Central memory CD4-positive, alpha-beta T cell (primary cell): ENCODE measurements around the gene LRRC75A.

Source experiments
- DNase-seq: peaks from one replicate; pipeline ENCODE4 v3.0.0; 2022

Gene LRRC75A

DNA sequence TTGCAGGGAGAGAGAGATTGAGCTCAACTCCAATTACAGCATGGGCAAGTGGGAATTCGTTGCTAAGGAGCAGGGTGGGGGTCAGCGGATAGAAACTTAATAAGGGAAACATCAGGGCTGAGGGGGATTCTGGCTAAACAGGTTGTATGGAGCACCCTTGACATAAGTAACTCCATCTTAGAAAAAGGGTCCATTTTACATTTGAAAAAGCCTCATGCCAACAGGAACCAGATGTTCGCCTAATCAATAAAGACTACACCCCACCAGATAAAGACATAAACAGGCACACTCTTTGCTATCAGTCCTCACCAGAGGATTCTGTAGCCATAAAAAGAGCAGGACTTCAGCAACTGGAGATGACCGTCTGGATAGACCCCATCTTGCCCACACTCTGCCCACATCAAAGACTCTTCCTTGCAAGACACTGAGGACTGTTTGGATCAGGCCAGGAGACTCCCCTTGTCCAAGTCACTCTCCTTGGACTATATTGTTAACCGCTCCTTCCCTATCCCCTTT lies 1.6 kb upstream of the LRRC75A start:
- no peak for DNase-seq

DNA sequence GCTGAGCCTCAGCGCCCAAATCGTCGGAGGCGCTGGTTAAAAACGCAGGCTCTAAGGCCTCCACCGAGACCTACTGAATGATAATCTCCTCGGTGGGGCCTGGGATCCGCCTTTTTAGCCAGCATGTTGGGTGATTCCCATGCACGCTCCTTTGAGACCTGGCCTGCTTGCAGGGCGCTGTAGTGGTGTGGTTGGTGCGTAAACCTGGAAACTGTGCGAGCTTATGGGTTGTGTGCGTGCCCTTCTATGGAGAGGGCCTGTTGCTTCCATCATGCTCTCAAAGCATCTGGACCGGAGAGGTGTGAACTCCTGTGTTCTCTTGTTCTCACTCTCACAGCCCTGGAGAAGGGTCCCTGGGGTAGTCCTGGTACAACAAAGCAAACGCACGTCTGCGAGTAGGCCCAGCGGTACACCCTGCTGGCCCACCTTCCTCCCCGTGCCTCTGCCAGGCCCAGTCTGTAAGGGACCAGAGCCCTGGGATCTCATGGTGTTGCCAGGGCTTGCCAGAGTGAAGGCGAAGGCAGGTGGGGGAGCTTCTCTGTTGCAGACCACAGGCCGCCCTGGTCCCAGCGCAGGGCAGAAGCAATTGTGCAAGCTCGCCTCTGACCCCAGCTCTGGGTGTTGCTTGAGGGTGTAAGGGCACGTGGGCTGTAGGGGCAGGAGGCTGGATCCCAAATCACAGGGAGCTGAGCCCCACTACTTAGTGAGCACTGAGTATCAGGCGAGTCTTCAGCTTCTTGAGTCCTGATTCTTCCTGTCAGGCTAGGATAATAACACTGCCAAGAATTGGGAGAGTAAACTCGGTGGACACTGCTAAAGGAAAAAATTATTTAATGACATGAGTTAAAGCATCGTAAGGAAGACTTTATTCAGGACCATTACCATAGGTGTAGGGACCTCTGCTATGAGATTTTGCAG lies 879 bp upstream of the LRRC75A start:
- no peak for DNase-seq

DNA sequence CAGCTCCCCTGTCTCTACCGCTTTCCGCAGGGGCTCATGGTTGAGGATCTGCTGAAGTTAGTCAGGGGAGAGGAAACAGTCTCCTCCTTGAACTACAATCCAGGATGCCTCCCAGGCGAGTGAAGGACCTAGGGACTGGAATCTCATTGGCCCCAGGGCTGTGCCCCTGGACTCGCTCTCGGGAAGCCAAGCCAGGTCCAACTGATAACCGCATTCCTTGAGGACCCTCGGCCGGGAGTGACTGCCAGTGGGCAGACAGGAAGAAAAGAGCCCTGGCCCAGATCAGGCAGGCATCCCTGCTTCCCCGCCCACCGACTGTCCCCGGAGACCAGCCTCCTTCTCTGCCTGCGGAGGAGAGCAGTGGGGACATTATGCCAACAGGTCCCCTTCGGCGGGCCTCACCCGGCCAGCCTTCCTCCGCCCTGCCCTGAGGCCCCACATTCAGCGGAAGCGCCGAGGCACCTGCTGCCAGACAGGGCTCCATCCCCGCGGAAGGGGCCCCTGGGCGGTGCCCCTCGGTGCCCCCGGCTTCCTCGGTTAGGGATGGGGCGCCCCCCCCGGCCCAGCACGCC lies 776 bp downstream of the LRRC75A start:
- DNase-seq = no peak

DNA sequence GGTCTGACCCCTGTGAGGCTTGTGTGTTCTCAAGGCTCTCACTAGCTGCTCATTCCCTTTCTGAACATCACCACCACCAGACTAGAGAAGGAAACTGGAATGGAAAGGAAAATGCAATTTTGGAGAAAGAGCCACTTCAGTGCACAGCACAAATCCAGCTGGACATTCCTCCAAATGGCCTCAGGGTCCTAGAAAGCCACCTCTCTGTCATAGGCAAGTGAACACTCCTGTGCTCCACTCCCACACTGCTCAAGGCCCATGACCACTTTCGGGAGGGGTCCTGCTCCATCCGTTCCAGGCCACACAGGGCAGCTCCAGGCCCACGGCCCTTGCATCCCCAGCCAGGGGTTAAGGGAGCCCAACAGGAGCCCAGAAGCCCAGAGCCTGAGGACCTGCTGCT lies 2.6 kb downstream of the LRRC75A start:
- DNase-seq = no peak

DNA sequence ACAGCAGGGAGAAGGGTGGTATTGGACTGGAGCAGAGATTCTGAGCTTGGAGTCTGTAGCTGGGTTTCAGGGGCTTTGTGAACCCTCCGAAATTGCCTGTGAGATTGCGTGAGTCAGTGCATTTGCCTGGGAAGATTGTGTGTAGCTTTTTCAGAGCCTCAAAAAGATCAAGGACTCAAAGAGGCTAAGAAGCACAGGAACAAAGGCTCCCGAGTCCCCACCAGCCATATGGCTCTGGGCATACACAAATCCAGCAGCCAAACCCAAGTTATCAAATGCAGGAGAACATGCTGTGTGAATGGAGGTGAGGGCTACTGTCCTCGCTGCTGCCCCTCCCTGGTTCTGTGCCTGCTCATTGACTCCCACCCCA lies 3.0 kb downstream of the LRRC75A start:
- DNase-seq = no peak

DNA sequence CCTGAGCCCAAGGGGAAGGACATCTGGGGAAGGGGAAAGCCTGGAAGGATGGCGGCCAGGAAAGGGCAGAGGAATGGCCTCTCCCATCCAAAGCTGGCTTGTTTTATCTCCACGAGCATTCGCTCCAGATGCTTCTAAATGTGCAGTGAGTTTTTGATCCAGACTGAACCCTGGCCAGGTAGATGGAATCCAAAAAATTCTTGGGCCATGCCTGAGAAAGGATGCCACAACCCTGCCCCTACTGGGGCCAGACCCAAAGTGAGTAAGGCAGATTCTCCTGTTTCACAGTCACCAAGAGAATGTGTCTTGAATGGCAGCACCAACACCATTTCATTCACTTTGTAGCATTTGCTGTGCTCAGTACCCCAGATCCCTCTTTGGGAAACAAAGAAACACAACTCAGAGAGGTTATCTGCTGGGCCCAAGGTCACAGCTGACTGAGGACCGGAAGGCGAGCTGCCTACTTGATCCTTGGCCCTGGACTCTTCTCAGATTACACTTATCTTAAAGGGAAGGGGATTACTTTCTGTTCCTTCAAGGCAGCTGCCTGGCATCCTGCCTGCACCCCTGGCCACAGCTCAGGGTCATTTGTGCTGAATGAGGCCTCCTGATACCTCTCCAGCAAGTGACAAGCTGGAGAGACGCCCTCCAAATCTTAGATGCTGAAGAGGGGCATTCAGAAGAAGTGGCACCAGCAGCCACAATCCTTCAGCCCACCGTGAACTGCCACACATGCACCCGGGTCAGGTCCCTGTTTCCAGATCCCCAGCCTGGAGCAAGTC lies 3.6 kb downstream of the LRRC75A start:
- DNase-seq = no peak

DNA sequence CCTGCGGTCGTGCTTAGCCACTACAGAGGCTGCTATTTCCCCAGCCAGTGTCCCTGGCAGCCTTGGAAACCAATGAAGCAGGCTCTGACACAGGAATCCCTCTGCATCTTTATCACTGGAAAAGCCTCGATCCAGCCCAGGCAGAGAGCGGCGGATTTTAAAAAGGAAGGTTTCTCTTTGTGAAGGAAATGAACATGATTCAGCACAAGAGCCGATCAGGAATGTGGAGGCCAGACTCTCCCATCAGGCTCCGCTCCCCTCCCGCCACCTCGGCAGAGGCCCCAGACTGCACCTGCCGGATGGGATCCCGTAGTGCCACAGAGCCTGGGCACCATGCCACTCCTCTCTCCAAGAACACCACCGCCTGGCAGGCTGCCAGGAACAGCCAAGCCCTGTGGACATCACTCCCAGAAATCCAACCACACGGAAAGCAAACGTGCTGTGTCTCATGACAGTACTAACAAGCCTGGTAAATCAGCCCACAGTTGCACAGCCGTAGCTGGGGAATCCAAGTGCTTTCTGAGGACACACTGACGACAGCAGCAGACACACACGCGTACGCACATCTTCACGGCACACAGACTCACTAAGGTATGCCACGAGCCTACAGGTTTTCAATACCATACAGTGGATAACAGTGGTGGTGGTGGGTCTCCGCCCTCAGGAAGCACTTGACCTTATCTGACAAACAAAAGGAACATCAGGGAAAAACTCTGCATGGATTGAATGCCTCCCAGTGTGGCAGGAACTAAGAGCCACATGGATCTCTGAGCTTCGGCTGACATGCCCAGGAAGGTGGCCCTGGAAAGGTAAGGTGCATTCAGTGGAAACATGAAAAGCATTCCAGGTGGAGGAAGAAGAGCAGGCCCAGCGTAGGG lies 5.4 kb downstream of the LRRC75A start:
- DNase-seq = no peak

DNA sequence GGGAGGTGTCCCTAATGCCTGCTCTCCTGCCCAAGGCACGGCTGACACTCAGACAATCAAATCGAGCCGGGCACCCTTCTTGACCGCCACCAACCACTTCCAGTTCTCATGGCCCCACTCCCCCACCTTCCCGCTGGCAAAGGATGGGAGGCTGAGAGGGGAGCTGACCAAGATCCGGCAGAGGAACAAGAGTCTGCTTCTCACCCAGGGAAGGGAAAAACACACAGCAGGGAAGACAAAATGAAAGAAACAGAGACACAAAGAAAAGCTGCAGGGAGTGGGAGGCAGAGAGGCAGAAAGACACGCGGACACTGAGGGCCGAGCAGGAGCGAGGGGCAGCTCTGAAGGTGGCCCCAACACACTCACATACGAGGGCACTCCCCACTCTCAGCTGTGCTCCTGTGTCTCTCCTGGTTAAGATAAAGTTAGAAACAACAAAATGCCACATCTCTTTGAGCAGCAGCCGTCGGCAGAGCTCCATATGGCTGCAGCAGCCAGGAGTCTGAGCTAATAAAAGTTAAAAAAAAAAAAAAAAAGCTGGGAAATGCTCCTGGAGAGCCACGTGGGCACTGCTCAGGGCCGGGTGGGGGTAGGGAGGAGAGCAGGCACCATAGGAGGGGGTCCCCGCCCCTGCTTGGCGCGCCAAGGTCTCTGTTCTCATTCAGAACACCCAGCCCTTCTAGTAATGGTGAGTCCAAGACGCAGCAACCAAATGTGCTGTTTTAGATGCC lies 7.4 kb downstream of the LRRC75A start:
- DNase-seq = no peak

DNA sequence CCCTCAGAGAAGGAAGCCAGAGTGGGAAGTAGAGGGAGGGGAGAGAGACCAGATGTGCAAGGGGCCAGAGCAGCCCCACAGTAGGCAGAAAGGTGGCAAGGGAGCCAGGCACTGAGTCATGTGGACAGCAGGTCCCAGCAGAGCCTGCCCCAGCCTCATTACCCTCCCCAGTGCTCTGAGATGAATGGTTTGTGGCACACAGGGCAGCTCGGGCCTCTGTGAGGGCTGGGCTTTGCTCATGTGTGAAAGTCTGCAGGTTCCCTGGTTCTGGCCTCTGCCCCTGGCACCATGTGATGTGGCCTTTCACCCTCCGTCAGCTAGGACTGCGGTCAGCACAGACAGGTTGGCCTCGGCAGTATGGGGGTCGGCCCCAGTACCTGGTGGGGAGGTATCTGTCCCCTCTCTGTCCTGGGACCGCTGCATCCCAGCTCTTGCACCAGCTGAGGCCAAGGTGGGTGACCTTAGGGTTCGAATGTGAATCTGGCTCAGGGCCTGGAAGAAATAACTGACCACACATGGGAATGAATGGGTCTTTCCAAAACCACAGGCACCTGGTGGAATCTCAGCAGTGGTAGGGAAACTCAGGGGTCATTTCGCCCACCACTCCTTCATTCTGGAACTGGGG lies 8.9 kb downstream of the LRRC75A start:
- no peak for DNase-seq

DNA sequence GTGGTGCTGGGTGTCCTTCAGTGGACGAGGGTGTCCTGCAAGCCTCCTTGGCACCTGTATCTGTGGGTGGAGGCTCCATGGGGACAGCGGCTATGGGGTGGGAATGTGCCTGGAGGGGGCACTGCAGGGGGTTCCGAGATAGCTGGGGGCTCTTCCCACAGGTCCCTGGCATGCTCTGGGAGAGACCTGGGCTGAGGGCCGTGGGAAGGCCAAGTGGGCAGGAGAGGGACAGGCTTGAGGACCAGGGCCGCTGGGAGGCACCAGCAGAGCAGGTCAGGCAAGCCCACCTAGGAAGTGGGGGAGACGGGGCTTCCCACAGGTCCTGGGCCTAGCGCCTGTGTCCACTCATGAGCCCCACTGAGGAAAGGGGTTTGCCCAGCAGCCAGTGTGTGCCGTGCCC lies 9.7 kb downstream of the LRRC75A start:
- no peak for DNase-seq

DNA sequence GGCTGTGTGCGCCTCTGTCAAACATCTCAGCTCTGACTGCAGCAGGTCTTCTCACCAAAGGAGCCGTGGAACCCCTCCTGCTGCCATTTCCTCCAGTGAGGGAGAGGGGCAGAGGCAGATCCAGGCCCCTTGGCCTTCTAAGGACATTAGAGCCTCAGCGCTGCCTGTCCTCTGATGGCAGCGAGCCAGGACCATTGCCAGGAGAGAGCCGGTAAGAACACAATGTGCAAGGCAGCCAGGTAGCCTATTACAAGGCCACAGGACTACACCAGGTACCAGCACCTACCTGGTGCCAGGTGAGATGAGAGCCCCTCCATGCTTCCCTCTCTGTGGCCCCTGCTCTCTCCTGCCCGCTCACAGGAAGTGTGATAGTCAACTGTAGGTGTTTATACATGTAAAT lies 11.0 kb downstream of the LRRC75A start:
- no peak for DNase-seq

DNA sequence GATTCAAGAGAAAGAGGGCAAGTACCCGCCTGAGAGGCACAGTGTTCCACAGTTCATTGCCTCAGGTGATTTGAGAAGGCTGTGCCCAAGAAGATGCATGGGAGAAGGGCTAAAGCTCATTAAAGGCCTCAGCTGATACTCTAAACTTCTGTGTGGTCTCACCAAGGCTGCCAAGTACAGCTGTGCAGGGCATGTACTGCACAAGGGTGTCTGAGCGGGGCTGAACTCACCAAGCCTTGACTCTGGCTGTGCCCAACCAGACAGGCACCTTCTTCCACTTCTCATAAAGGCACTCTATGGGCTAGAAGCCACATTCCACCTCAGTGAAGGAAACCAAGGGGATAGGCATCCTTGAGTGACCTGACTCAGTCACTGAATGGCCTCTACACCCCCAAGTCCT lies 12.7 kb downstream of the LRRC75A start:
- DNase-seq = no peak

DNA sequence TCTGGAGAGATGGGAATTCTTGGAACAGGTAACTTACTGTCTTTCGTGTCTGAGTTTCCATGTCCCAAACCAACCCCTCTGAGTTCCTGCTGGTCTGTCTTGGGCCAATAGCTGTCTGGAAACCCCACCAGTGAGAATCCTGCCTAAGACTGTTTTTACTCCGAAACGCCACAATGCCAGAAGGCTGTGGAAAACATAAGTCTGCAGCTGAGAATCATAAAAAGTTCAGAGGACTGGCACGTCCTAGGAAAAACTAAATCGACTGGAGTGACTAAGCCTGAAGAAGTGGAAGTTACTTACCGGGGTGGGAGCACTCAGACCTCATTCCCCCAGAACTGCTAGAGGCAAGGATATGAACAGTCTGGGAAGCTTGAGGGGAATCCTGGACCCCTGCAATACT lies 13.3 kb downstream of the LRRC75A start:
- DNase-seq = no peak

DNA sequence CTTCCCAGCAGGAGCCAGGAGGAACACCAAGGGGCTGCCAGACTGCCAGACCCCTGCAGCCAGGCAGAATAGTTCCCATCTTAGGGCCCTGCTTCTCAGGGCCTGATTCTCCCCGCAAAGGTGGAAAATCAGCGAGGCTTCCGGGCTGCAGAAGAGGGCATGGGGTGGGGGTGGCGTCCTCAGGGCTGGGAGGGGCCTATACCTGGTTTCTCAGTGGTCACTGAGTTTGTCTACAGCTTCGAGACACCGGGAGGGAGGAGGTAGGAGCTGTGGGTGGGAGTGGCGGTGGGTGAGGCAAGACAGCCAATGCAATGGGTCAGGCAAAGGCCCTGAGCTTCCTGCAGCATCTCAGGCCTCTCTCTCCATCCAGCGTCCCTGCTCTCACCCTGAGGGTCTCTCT lies 14.3 kb downstream of the LRRC75A start:
- DNase-seq = no peak

DNA sequence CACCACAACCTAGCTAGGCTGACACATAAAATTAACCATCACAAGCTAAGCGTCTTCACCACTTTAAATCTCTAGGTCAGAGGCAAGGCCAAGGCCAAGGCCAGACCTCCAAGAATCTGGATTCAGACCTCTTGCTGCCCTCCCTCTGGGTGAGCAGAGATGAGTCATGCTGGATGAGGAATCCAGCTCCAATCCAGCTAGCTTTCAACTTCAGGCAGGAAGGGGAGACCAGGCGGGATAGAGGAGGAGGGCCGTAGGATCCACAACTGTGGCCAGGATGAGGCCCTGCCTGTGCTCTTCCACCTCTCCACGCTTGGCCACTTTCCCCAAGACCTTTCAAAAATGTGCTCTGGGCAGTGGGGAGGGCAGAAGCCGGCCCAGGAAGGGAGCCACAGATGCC lies 14.7 kb downstream of the LRRC75A start:
- DNase-seq = no peak

DNA sequence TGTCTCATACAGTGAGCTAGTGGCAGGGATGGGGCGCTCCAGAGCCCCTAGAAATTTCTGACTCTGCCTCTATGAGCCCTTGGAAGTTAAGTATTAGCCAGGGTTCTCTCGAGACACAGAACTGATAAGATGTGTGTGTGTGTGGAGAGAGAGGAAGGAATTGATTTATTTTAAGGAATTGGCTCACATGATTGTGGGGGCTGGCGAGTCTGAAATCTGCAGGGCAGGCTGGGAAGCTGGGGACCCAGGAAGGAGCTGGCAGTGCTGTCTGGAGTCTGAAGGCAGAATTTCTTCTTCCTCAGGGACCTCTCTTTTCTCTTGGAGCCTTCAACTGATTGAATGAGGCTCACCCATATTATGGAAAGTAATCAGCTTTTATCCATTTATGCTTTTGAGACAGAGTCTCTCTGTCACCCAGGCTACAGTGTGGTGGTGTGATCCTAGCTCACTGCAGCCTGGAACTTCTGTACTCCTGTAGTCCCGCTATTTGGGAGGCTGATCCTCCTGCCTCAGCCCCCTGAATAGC lies 16.8 kb downstream of the LRRC75A start:
- no peak for DNase-seq

DNA sequence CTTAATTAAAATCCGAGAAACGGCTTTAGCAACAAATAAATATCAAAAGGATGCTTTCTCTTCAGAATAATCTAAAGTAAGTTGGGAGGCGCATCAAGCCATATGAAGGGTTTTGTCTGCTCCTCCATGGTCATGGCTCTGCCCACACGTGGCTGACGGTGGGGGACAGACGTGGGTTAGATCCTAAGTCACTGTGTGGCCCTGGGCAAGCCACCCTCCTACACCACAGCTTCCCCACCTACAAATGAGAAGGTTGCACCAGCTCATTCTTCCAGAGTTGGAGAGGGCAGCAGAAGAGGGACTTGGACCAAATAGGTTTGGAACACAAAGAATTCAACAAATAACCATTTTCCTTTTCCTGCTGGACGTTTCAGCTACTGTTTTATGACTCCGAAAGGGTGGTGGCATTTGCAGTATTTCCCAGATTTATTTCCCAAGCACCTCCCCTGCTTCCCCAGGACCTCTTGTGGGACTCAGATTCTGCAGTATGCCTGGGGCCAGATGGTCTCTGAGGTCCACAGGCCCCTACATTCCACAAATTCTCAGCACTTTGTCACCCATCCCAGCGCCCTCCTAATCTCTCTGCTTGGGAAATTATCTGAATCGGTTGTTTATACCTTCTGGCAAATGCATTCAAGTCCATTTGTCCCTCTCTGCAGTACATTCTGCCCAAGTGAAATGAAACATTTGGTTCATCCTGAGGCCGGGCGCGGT lies 17.8 kb downstream of the LRRC75A start:
- DNase-seq = no peak

DNA sequence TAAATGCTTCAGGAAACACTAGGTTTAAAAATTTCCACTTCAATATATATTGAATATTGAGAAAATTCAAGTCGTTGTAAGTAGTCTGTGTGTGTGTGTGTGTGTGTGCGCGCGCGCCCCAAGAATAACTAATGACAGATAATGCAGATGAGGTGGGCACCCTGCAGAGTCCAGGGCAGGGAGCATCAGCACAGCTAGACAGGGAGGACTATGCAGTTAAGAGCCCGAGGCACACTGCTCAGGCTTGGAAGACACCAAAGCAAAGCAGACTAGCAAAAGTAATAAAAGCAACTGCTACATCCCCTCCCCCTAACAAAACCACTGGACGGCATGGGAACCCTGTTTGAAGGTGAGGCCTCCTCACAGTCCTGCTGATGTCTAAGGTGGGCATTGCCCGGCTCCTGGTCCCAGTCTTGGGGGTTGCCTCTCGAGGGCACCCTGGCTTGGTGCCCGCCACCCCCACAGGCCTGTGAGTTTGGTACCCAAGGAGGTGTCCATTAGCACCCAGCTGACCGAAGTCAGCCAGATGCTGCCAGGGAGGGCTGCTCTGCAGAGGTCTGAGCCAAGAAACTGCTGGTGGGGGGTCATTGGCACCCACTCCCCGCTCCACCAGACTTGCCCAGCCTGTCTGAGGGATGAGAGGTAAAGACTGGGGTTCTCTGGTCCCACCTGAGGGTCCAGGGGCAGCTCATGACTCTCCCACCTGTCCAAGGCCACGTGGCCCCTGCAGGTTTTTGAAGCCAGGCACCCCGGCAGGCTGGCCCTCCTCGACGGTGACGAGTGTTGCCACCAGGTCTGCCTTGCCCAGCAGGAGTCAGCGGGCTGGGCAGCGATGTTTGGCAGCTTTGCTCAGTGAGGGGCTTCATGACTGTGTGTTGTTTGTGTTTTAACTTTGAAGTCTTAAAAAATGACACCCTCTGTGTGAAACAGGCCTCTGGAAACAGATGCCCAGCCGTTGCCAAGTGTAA lies 18.7 kb downstream of the LRRC75A start:
- DNase-seq = no peak

DNA sequence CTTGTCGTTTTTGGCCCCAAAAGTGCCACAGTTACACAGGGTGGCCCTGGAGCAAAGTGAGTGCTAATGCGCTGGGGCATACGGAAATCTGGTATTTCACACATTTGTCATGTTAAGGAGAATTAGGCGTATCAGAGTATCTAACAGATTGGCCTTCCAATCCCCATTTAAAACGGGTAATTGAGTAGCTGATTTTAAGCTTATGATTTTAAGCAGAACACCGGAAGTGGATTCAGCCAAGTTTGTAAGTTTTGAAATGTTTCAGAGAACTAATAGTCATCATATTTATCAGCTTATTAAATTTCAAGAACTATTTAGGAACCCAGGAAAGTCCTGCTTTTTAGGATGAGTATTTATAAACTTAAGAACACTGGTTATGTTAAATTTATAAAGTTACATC lies 19.5 kb downstream of the LRRC75A start:
- DNase-seq = no peak
